Measurements from ENCODE around the gene SAMD1. TPM values are rescaled to one million over a fixed set of nuclear protein-coding genes. Genes with fewer than 3 reads are reported as not detected.

The SAMD1 gene
- total and polyA plus RNA-seq, 9 of the 15 experiments (the other 6 are each of a cell fraction or from before 2014, with no cell fraction given) = 2.9 to 96.0 (median 43.5) TPM

- no peak overlapping the region for H3K4me2 ChIP-seq (ENCODE audit: insufficient read depth, low read length)
- H3K27ac ChIP-seq (ENCODE audit: extremely low read depth, low read depth, low read length) = no peak overlapping the region
- H3K9me1 ChIP-seq (ENCODE audit: control insufficient read depth, insufficient read depth, low read length) = no peaks in the 10 kb centered on the region
- WGBS (ENCODE audit: insufficient coverage, low coverage, missing lambda C conversion rate) = 100% methylated on average over 1 of the region's 1 CpG
- no peaks in the 10 kb centered on the region for H4K20me1 ChIP-seq (replicated peaks; ENCODE audit: control insufficient read depth, insufficient read depth, low read length)
- H3K9me3 ChIP-seq (replicated peaks; ENCODE audit: control insufficient read depth, insufficient read depth, low read depth, low read length) = no peaks in the 10 kb centered on the region
- DNase-seq (ENCODE audit: extremely low read depth in 1 of 4, low spot score in 3 of 4) = no peak
- peak; percentile 48; the same call in 2 of the 3 replicates for ATAC-seq
- no peak for FAIRE-seq
- TF ChIP-seq, protein P1, sequence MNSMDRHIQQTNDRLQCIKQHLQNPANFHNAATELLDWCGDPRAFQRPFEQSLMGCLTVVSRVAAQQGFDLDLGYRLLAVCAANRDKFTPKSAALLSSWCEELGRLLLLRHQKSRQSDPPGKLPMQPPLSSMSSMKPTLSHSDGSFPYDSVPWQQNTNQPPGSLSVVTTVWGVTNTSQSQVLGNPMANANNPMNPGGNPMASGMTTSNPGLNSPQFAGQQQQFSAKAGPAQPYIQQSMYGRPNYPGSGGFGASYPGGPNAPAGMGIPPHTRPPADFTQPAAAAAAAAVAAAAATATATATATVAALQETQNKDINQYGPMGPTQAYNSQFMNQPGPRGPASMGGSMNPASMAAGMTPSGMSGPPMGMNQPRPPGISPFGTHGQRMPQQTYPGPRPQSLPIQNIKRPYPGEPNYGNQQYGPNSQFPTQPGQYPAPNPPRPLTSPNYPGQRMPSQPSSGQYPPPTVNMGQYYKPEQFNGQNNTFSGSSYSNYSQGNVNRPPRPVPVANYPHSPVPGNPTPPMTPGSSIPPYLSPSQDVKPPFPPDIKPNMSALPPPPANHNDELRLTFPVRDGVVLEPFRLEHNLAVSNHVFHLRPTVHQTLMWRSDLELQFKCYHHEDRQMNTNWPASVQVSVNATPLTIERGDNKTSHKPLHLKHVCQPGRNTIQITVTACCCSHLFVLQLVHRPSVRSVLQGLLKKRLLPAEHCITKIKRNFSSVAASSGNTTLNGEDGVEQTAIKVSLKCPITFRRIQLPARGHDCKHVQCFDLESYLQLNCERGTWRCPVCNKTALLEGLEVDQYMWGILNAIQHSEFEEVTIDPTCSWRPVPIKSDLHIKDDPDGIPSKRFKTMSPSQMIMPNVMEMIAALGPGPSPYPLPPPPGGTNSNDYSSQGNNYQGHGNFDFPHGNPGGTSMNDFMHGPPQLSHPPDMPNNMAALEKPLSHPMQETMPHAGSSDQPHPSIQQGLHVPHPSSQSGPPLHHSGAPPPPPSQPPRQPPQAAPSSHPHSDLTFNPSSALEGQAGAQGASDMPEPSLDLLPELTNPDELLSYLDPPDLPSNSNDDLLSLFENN (IDR thresholded peaks at IDR 0.05; ENCODE audit: low read depth in 2 of 2, low read length in 2 of 2) = no peak
- TF ChIP-seq, protein P2, sequence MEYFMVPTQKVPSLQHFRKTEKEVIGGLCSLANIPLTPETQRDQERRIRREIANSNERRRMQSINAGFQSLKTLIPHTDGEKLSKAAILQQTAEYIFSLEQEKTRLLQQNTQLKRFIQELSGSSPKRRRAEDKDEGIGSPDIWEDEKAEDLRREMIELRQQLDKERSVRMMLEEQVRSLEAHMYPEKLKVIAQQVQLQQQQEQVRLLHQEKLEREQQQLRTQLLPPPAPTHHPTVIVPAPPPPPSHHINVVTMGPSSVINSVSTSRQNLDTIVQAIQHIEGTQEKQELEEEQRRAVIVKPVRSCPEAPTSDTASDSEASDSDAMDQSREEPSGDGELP (CRISPR knock-in tag; IDR thresholded peaks at IDR 0.05; ENCODE audit: borderline replicate concordance) = 0 out of 2 replicates have a peak, but pooled peaks have one; percentile 35
- no peak for TF ChIP-seq TCF7L2 (IDR thresholded peaks at IDR 0.05; ENCODE audit: low read depth, low read length)
- TF ChIP-seq, protein P3, sequence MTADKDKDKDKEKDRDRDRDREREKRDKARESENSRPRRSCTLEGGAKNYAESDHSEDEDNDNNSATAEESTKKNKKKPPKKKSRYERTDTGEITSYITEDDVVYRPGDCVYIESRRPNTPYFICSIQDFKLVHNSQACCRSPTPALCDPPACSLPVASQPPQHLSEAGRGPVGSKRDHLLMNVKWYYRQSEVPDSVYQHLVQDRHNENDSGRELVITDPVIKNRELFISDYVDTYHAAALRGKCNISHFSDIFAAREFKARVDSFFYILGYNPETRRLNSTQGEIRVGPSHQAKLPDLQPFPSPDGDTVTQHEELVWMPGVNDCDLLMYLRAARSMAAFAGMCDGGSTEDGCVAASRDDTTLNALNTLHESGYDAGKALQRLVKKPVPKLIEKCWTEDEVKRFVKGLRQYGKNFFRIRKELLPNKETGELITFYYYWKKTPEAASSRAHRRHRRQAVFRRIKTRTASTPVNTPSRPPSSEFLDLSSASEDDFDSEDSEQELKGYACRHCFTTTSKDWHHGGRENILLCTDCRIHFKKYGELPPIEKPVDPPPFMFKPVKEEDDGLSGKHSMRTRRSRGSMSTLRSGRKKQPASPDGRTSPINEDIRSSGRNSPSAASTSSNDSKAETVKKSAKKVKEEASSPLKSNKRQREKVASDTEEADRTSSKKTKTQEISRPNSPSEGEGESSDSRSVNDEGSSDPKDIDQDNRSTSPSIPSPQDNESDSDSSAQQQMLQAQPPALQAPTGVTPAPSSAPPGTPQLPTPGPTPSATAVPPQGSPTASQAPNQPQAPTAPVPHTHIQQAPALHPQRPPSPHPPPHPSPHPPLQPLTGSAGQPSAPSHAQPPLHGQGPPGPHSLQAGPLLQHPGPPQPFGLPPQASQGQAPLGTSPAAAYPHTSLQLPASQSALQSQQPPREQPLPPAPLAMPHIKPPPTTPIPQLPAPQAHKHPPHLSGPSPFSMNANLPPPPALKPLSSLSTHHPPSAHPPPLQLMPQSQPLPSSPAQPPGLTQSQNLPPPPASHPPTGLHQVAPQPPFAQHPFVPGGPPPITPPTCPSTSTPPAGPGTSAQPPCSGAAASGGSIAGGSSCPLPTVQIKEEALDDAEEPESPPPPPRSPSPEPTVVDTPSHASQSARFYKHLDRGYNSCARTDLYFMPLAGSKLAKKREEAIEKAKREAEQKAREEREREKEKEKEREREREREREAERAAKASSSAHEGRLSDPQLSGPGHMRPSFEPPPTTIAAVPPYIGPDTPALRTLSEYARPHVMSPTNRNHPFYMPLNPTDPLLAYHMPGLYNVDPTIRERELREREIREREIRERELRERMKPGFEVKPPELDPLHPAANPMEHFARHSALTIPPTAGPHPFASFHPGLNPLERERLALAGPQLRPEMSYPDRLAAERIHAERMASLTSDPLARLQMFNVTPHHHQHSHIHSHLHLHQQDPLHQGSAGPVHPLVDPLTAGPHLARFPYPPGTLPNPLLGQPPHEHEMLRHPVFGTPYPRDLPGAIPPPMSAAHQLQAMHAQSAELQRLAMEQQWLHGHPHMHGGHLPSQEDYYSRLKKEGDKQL (CRISPR knock-in tag; IDR thresholded peaks at IDR 0.05; ENCODE audit: borderline replicate concordance) = no peak
- no peak for TF ChIP-seq RBM39 (optimal IDR thresholded peaks at IDR 0.05; ENCODE audit: low read depth, low read length)
- 0 out of 2 replicates have a peak, but pooled peaks have one; percentile 20 for TF ChIP-seq MAX (CRISPR knock-in tag; IDR thresholded peaks at IDR 0.05)
- no peak for TF ChIP-seq MTA3 (IDR thresholded peaks at IDR 0.05; ENCODE audit: borderline replicate concordance)
- TF ChIP-seq ZNF398 (CRISPR knock-in tag; IDR thresholded peaks at IDR 0.05) = no peak
- no peak overlapping the region for H2AFZ ChIP-seq (ENCODE audit: low read depth, low read length)
- no TSS peak for BruUV-seq (replicated peaks)
- intact Hi-C loops (cut with micrococcal nuclease) = no loop called here
- ChIA-PET POLR2A (no interaction called here), CTCF (ENCODE audit: low intra/inter-chr PET ratio) (no interaction called here)
- no peak overlapping the region for H3K9ac ChIP-seq (ENCODE audit: insufficient read depth in 1 of 2, low read depth in 2 of 2, low read length in 2 of 2)
- in situ Hi-C loops (cut with MboI) = no loop called here
- H3K36me3 ChIP-seq (ENCODE audit: control insufficient read depth, insufficient read depth, low read length) = peaks cover 32% of the 10 kb centered on the region; the same call in 2 of the 3 replicates
- no peaks in the 10 kb centered on the region for H3K27me3 ChIP-seq (ENCODE audit: control insufficient read depth in 2 of 2, insufficient read depth in 2 of 2, low read length in 2 of 2)
- H3K4me3 ChIP-seq = no peak overlapping the region
- peaks cover 0 to 3% of the 10 kb centered on the region in 2 experiments; a peak in 1 of 5 replicates for H3K4me1 ChIP-seq (replicated peaks in 1 of 2; ENCODE audit: control insufficient read depth in 2 of 2, insufficient read depth in 2 of 2, low read length in 2 of 2)
- H3K79me2 ChIP-seq (ENCODE audit: control insufficient read depth, insufficient read depth, low read length) = no peaks in the 10 kb centered on the region
Measured at GRCh38 chr19:14103310-14103709, 12.8 kb upstream of the SAMD1 start.
